HL-60 (cell line): ENCODE data around the gene PIK3C2B.

Experiments
- DNase-seq, 2 experiments: peaks; one replicate each; pipeline ENCODE4 v3.0.0-alpha.2; 2010 to 2020; ENCODE audit warnings: low read depth in 1 of 2, low spot score in 1 of 2
- H3K27ac ChIP-seq: fragments of 250-450 bp; sonication (Bioruptor Pico); replicated peaks from 2 replicates; pipeline ENCODE4 v1.5.1; 2020; ENCODE audit warnings: mild to moderate bottlenecking, moderate library complexity
- H3K27me3 ChIP-seq: fragments of 250-450 bp; sonication (Bioruptor Pico); 2 replicates; pipeline ENCODE4 v1.5.1; 2021; ENCODE audit warnings: mild to moderate bottlenecking, moderate library complexity; ENCODE audit not compliant: insufficient read depth, poor library complexity, severe bottlenecking
- H3K4me3 ChIP-seq: replicated peaks from 2 replicates; pipeline ENCODE4 v1.5.1; 2011; ENCODE audit warnings: mild to moderate bottlenecking, control low read depth, low read length; ENCODE audit not compliant: insufficient read depth
- GABPA ChIP-seq: IDR thresholded peaks from 2 replicates; pipeline ENCODE4 v1.6.1; 2012; ENCODE audit warnings: low read depth
- POLR2AphosphoS5 ChIP-seq: IDR thresholded peaks from 2 replicates; pipeline ENCODE4 v1.6.1; 2012; ENCODE audit warnings: low read depth
- SPI1 ChIP-seq: IDR thresholded peaks from 2 replicates; pipeline ENCODE4 v1.6.1; 2012; ENCODE audit warnings: low read depth, mild to moderate bottlenecking, borderline replicate concordance
- TF ChIP-seq, protein P1 (sequence below): IDR thresholded peaks from one replicate; pipeline ENCODE4 v1.5.1; 2011; ENCODE audit warnings: low read length, control low read depth, inconsistent platforms; ENCODE audit not compliant: insufficient read depth
- TF ChIP-seq, protein P2 (sequence below): IDR thresholded peaks from 2 replicates; pipeline ENCODE4 v1.6.1; 2012; ENCODE audit warnings: low read depth; ENCODE audit not compliant: insufficient replicate concordance

PIK3C2B gene

DNA sequence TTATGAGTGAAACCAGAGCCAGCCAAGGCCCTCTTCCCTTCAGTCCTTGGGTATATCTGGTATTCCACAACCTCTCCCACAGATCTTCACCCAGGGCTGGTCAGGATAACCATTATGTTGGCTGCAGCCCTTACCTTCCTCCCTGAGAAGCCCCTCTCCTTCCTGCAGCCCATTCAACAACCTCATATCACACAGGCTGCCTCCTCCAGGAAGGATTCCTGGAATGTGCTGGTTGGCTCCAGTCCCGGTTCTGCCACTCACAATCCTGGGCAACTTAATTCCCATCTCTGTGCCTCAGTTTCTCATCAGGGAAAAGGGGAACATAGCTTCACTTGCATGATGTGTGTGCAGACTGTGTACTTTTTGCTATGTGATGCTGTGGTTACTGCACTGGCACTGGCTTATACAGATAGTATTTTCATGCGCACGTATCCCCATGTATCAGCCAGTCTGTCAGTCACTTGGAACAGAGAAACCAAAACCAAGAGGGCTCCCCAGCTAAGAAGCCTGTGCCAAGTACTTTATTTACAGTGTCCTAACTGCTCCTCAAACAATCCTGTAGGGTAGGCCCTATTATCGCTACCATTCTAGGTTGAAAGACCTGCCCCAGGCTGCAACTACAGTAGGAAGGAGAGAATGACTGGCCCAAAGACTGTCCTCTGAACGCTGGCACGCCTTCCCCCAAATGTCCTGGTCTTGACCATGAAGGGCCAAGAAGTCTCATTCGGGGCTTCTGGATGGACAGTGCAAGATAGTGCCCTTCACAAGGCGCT, 43.1 kb downstream of the PIK3C2B start:
- H3K27ac ChIP-seq: no peak overlapping the region

DNA sequence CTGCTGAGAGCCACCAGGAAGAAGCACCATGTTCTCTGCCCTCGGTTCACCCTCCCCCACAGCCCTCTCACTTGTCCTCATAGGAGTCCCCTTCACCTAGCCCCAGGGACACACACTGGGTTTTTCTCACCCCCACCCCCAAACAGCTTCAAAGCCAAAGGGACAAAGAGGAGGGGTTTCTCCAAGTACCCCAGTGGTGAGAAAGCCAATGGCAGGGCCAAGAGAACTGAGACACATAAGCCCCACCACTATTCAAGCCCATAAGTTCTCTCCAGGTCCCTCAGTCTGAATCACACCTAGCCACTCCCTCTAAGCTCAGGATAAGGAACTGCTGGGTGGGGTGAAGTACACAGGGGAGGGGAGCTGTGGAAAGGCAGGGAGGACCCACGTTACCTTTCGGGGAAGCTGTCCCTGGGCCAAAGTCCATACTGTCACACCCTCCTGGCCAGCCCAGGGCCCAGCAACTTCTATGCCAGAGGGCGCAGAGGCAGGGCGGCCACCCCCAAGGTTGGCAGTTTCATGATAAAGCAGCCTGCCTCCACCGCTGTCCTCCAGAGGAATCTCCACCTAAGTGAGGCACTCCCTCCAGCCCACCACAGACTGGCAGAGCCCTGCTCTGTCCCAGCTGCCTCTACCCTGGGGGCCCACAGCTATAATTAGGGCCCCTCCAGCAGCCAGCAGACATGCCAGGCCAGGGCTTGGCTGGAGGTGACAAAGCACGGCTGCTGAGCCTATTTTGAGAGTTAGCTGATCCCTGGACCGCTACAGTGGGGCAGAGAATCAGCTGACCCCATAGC, 43.9 kb downstream of the PIK3C2B start:
- H3K4me3 ChIP-seq: no peak overlapping the region
- H3K27ac ChIP-seq: no peak overlapping the region
- TF ChIP-seq POLR2AphosphoS5 (no peak), GABPA (no peak), SPI1 (no peak)
- TF ChIP-seq, protein P1, sequence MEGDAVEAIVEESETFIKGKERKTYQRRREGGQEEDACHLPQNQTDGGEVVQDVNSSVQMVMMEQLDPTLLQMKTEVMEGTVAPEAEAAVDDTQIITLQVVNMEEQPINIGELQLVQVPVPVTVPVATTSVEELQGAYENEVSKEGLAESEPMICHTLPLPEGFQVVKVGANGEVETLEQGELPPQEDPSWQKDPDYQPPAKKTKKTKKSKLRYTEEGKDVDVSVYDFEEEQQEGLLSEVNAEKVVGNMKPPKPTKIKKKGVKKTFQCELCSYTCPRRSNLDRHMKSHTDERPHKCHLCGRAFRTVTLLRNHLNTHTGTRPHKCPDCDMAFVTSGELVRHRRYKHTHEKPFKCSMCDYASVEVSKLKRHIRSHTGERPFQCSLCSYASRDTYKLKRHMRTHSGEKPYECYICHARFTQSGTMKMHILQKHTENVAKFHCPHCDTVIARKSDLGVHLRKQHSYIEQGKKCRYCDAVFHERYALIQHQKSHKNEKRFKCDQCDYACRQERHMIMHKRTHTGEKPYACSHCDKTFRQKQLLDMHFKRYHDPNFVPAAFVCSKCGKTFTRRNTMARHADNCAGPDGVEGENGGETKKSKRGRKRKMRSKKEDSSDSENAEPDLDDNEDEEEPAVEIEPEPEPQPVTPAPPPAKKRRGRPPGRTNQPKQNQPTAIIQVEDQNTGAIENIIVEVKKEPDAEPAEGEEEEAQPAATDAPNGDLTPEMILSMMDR: no peak
- TF ChIP-seq, protein P2, sequence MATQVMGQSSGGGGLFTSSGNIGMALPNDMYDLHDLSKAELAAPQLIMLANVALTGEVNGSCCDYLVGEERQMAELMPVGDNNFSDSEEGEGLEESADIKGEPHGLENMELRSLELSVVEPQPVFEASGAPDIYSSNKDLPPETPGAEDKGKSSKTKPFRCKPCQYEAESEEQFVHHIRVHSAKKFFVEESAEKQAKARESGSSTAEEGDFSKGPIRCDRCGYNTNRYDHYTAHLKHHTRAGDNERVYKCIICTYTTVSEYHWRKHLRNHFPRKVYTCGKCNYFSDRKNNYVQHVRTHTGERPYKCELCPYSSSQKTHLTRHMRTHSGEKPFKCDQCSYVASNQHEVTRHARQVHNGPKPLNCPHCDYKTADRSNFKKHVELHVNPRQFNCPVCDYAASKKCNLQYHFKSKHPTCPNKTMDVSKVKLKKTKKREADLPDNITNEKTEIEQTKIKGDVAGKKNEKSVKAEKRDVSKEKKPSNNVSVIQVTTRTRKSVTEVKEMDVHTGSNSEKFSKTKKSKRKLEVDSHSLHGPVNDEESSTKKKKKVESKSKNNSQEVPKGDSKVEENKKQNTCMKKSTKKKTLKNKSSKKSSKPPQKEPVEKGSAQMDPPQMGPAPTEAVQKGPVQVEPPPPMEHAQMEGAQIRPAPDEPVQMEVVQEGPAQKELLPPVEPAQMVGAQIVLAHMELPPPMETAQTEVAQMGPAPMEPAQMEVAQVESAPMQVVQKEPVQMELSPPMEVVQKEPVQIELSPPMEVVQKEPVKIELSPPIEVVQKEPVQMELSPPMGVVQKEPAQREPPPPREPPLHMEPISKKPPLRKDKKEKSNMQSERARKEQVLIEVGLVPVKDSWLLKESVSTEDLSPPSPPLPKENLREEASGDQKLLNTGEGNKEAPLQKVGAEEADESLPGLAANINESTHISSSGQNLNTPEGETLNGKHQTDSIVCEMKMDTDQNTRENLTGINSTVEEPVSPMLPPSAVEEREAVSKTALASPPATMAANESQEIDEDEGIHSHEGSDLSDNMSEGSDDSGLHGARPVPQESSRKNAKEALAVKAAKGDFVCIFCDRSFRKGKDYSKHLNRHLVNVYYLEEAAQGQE: no peak
- H3K27me3 ChIP-seq: no peaks in the 10 kb centered on the region
- DNase-seq: no peak

More for the DNA sequence above, 43.1 kb downstream of the PIK3C2B start:
- H3K4me3 ChIP-seq: no peak overlapping the region
- TF ChIP-seq, protein P1: no peak
- TF ChIP-seq, protein P2: no peak
- TF ChIP-seq POLR2AphosphoS5 (no peak), SPI1 (no peak)
- H3K27me3 ChIP-seq: no peaks in the 10 kb centered on the region
- DNase-seq: no peak

DNA sequence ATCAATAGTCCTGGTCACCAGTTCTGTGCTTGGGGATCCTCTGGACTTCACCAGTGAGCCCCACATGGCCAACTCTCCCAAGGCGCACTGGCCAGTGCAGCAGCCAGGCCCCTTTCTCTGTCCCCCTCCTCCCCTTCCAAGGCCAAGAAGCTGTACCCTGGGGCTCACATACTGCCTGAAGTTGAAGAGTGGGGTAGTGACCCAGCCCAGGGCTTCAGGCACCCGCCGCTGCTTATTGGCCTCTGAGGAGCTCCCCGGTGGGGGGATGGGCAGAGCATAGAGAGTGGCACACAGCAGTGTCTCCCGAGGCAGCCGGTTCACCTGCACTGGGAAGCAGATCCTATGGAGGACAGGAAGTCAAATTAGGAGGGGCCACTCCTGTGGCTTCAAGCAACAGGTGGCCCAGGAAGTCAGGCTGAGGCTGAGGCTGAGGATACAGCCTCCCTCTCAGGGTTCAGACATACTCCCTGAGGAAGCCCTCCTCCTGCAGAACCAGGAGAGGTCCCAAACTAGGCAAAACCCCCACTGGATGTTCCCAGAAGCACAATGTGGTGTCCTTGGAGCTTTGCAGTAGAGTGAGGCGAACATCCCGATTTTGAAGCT, 44.8 kb downstream of the PIK3C2B start:
- Histone ChIP-seq H3K27ac (no peak overlapping the region), H3K4me3 (no peak overlapping the region), H3K27me3 (no peaks in the 10 kb centered on the region)
- TF ChIP-seq GABPA (no peak), POLR2AphosphoS5 (no peak), SPI1 (no peak)
- TF ChIP-seq, protein P2: no peak
- TF ChIP-seq, protein P1: no peak
- DNase-seq: no peak
